K562 (cell line): Measurements from ENCODE around the gene TXNIP.

Experiments used
- CREB1 ChIP-seq, 2 experiments: sonication (generic) in 1 of 2; formaldehyde crosslinking in 1 of 2; IDR thresholded peaks; 2 replicates each; pipeline versions ENCODE4 v1.6.1 to v1.8.0; 2012 to 2022; ENCODE audit warnings: inconsistent platforms in 1 of 2, mild to moderate bottlenecking in 1 of 2, missing genetic modification reagents in 1 of 2, moderate library complexity in 1 of 2
- FOS ChIP-seq: IDR thresholded peaks from 3 replicates; pipeline ENCODE4 v1.6.1; 2011; ENCODE audit not compliant: insufficient read length; ENCODE audit errors: extremely low read depth
- SIN3A ChIP-seq, 2 experiments: fragments of 150-350 bp in 1 of 2; IDR thresholded peaks; 2 replicates each; pipeline ENCODE4 v1.6.1; 2011 to 2016; ENCODE audit warnings: borderline replicate concordance in 2 of 2, low read depth in 2 of 2, low read length in 2 of 2, mild to moderate bottlenecking in 2 of 2, moderate library complexity in 2 of 2; ENCODE audit not compliant: control insufficient read depth in 1 of 2
- YY1 ChIP-seq, 3 experiments: IDR thresholded peaks; 2 replicates each; pipeline ENCODE4 v1.6.1; 2011; ENCODE audit warnings: low read length in 2 of 3, mild to moderate bottlenecking in 2 of 3, moderate library complexity in 2 of 3, borderline replicate concordance in 1 of 3, control low read depth in 1 of 3, low read depth in 1 of 3; ENCODE audit not compliant: insufficient read depth in 3 of 3, insufficient replicate concordance in 2 of 3, control insufficient read depth in 1 of 3, insufficient read length in 1 of 3; ENCODE audit errors: extremely low read depth in 1 of 3
- ZBTB43 ChIP-seq: sonication (generic); formaldehyde crosslinking; IDR thresholded peaks from 2 replicates; pipeline ENCODE4 v1.8.0; 2023; ENCODE audit warnings: mild to moderate bottlenecking, missing genetic modification reagents

GRCh38 chr1:146039844-146040194 is 43.4 kb upstream of the TXNIP start:
- no peak for TF ChIP-seq ZBTB43 (CRISPR knock-in tag)
- TF ChIP-seq SIN3A (IDR thresholded peaks at IDR 0.05; ENCODE audit: borderline replicate concordance in 2 of 2, control insufficient read depth in 1 of 2, low read depth in 2 of 2, low read length in 2 of 2), result no peak
- no peak for TF ChIP-seq YY1 (IDR thresholded peaks at IDR 0.05; ENCODE audit: borderline replicate concordance in 1 of 3, control insufficient read depth in 1 of 3, extremely low read depth in 1 of 3, insufficient read depth in 3 of 3, insufficient read length in 1 of 3, insufficient replicate concordance in 2 of 3, low read depth in 1 of 3, low read length in 2 of 3)
- TF ChIP-seq CREB1 (IDR thresholded peaks at IDR 0.05), result no peak
- TF ChIP-seq CREB1 (CRISPR knock-in tag; IDR thresholded peaks at IDR 0.05), result no peak
- TF ChIP-seq FOS, result no peak
